ENCODE measurements around the gene RAI1.

The RAI1 gene

DNA sequence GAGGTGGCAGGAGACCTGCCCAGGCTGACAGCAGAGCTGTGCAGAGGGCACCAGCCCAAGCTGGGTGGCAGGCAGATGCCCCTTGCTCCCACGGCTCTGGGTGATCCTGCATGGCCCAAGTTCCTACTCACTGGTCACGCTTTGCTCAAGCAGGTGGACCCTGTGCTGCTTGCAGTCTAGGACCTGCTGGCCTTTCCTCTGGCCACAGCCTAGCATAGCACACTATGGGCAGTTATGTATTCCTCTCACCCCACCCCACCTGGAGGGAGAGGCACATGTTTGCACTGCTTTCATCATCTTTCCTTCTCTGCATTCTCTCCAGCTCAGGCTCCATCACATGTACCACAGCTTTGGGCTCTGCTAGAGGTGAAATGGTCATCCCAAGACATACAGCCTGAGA, 175.1 kb downstream of the RAI1 start:
- H3K4me3 ChIP-seq (ENCODE audit: low read depth, low read length): no peak overlapping the region

GRCh38 chr17:17857496-17857895, 176.2 kb downstream of the RAI1 start:
- no peak overlapping the region for H3K4me3 ChIP-seq (ENCODE audit: low read depth, low read length)

- H3K4me3 ChIP-seq (ENCODE audit: low read depth, low read length): no peak overlapping the region
Measured at GRCh38 chr17:17859909-17860765, 178.9 kb downstream of the RAI1 start.

DNA sequence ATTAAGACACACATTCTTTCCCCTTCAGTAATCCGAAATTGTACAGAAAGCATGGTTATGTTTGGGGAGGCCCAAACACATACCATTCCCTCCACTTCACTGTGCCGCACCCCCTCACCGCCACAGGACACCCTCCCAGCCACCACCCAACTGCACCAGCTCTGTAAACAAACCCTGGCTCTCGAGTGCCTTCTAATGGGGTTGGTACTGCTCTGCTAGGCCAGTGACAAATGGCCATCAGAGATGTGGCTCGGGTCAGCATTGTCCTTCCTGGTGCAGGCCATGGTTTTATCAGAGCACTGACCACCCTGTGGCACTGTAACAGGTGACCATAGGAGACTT, 179.5 kb downstream of the RAI1 start:
- H3K4me3 ChIP-seq (ENCODE audit: low read depth, low read length): no peak overlapping the region
